GM18526 (cell line): ENCODE measurements around the gene IGFALS.

ENCODE experiments used
- POLR2A ChIP-seq: IDR thresholded peaks from 3 replicates; pipeline ENCODE4 v1.6.1; 2011; ENCODE audit not compliant: insufficient read length; ENCODE audit errors: extremely low read depth

The IGFALS gene

DNA sequence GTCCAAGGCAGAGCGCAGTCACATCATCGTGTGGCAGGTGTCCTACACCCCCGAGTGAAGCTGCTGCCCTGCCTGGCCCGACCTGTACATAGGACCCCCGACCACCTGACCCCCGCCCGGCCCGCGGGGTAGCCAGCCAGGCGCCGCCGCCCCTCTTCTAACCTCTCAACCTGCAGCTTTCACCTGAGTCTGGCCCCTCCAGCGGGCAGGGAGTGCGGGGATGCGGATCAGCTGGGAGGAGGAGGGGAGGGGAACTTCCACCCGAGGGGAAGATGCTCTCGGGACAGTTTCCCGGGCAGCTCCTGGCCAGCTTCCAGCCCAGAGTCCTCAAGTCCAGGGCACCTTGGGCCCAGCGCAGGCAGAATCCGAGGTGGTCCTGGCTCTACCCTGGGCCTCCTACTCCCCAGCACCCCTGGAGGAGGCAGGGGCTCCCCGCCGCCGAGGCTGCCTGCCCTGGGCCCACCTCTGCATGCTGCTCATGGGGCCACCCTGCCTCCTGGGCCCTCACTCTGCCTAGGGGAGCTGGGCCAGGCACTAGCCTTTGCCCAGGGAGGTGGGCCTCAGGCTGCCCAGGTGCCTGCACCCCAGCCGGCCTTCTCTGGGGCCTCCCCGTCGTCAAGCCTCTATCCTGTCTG lies 24.6 kb downstream of the IGFALS start:
- TF ChIP-seq POLR2A: no peak

DNA sequence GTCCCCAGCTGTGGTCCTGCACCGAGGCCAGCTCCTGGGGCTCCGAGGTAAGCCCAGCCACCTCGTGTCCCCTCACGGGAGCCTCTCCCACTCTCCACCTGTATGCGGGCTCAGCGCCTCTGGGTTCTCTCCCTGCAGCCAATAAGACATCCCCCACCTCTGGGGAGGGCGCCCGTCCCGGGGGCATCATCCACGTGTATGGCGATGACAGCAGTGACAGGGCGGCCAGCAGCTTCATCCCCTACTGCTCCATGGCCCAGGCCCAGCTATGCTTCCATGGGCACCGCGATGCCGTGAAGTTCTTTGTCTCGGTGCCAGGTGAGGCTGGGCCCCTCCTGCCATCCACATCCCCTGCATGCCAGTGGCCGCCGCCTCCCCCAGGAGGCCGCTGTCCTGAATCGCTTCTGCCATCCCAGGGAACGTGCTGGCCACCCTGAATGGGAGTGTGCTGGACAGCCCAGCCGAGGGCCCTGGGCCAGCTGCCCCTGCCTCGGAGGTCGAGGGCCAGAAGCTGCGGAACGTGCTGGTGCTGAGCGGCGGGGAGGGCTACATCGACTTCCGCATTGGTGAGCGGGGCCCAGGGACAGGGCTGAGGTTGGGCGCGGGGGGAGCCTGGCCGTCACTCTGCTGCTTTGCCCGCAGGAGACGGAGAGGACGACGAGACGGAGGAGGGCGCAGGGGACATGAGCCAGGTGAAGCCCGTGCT lies 25.3 kb downstream of the IGFALS start:
- TF ChIP-seq POLR2A: no peak

DNA sequence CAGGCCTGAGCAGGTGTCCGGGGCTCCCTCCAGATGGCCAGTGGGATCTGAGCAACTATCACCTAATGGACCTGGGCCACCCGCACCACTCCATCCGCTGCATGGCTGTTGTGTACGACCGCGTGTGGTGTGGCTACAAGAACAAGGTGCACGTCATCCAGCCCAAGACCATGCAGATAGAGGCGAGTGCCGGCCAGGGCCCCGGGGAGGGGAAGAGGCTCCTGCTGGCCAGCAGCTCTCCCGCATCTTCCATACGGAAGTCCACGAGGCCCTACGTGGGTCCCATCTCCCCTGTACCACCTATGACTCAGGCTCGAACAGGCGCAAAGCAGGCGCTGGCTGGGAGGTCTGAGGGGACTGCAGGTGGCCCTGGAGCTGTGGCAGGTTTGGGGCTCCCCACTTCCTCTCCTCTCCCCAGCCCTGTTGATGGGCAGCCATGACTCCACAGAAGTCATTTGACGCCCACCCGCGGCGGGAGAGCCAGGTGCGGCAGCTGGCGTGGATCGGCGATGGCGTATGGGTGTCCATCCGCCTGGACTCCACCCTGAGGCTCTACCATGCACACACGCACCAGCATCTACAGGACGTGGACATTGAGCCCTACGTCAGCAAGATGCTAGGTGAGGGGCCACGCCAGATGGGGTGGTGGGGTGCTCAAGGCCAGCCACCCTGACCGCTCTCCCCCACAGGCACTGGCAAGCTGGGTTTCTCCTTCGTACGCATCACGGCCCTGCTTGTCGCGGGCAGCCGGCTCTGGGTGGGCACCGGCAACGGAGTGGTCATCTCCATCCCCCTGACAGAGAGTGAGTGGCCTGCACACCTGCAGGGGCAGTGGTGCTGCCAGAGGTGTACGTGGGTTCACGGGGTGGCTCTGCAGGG lies 26.1 kb downstream of the IGFALS start:
- no peak for TF ChIP-seq POLR2A

DNA sequence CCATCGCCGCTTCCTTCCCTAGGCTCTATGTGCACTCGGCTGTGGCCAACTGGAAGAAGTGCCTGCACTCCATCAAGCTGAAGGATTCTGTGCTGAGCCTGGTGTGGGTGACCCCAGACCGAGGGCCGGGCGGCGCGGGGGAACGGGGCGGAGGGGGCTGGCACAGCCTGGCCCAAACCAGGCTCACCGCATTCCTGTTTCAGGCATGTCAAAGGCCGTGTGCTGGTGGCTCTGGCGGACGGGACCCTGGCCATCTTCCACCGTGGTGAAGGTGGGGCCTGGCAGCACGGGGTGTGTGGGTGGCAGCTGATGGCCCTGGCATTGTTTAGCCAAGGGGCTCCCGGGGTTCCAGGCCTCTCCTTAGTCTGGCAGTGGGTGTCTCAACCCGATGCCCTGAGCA lies 26.8 kb downstream of the IGFALS start:
- no peak for TF ChIP-seq POLR2A

DNA sequence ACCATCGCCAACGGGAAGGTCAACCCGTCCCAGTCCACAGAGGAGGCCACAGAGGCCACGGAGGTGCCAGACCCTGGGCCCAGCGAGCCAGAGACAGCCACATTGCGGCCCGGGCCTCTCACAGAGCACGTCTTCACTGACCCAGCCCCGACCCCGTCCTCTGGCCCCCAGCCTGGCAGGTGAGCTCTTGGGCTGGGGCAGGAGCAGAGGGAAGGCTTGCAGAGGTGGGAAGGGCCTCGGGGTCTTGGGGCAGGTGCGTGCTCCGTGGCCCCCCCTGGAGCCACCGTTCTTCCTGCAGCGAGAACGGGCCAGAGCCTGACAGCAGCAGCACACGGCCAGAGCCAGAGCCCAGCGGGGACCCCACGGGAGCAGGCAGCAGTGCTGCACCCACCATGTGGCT lies 27.3 kb downstream of the IGFALS start:
- no peak for TF ChIP-seq POLR2A

DNA sequence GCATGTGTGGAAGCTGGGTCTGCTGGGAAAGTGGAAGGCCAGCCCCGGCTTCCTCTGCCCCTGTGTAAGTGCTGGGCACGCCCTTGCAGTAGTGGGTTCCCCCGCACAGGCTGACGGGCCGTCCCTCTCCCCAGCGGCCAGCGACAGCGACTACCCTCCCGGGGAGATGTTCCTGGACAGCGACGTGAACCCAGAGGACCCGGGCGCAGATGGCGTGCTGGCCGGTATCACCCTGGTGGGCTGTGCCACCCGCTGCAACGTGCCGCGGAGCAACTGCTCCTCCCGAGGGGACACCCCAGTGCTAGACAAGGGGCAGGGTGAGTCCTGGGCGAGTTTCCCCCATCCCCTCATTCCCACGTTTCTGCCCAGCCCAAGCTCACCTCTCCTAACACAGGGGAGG lies 27.7 kb downstream of the IGFALS start:
- no peak for TF ChIP-seq POLR2A

DNA sequence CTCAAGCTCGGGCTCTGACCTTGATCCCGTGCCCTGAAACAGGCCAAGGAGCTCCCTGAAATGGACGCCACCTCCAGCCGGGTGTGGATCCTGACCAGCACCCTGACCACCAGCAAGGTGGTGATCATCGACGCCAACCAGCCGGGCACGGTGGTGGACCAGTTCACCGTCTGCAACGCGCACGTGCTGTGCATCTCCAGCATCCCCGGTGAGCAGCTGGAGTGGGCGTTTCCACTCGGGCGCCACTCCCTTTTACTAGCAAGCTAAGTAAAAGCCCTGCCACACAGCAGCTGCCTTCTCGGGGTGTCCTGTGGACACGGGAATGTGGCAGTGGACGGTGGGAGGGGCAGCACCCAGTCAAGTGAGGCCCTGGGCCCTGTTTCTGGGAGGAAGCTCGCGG lies 28.5 kb downstream of the IGFALS start:
- no peak for TF ChIP-seq POLR2A

DNA sequence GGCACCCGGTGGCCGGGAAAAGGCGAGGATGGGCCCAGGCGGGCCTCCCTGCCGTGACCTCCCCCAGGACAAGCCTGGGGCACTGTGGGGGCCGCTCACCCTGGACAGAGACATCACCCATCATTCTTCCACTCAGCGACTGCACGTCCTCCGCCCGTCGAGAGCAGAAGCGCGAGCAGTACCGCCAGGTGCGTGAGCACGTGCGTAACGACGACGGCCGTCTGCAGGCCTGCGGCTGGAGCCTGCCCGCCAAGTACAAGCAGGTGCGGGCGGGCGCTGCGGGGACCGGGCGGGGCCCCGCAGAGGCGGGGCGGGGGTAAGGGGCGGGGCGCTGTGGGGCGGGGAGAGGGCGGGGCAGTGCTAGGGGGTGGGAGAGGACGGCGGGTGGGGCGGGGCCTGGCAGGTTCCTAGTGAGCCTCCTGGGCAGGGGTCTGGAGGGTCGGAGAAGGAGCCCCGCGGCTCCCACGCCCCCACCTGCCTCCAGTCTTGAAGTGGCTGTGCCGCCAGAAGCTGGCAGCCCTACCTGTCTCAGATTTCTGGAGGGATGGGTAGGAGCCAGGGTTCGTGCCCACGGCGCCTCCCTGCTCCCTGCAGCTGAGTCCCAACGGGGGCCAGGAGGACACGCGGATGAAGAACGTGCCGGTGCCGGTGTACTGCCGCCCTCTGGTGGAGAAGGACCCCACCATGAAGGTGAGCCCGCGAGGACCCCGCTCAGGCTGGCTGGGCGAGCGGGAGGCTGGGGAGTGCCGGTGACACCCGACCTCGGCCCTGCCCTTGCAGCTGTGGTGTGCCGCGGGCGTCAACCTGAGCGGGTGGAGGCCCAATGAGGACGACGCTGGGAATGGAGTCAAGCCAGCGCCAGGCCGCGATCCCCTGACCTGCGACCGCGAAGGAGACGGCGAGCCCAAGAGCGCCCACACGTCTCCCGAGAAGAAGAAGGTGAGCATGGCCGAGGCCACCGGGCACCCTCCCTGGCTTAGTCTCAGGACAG lies 29.7 kb downstream of the IGFALS start:
- no peak for TF ChIP-seq POLR2A

DNA sequence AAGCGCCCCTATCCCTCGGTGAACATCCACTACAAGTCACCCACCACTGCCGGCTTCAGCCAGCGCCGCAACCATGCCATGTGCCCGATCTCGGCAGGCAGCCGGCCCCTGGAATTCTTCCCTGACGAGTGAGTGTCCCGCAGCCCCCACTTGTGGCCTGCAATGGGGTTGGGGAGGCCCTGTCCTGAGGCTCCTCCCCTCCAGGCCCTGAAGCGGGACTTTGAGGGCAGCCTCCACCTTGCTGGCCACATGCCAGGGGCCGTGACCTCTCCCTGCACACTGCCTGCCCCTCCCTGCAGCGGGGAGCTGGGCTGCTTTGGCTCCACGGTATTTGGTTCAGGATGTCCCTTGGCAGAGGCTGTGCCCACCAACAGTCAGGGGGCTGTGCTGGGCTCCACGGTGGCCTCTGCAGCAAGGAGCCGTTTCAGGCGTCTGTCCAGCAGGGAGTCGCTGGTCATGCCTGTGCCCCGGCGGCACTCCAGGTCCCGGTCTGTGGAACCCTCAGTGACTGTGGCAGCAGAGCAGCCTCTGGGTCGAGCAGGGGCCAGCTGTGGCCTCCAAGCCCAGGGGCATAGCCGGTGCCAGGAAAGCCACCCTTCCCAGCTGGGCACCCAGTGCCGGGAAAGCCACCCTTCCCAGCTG lies 30.5 kb downstream of the IGFALS start:
- no peak for TF ChIP-seq POLR2A

DNA sequence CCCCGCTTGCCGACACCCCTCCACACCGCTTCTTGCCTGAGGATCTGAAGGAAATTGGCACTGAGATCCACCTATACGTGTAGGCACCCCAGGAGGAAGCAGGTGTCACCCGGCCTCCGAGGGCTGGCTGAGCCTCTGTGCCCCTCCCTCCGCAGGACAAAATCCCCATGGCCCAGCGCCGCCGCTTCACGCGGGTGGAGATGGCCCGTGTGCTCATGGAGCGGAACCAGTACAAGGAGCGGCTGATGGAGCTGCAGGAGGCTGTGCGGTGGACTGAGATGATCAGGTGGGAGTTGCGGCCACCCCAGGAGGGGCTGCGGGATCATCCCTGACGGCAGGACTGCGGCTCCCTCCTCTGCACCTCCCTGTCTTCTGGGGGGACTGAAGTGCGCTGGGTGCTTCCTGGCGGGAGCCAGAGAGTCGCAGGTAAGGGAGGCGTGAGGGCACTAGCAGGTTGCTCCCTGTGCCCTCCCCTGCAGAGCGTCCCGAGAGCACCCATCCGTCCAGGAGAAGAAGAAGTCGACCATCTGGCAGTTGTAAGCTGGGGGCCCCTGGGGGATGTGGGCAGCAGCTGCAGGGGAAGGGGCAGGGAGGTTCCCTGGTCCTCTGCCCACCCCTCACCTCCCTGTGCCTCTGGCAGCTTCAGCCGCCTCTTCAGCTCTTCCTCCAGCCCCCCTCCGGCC lies 31.2 kb downstream of the IGFALS start:
- TF ChIP-seq POLR2A: no peak

DNA sequence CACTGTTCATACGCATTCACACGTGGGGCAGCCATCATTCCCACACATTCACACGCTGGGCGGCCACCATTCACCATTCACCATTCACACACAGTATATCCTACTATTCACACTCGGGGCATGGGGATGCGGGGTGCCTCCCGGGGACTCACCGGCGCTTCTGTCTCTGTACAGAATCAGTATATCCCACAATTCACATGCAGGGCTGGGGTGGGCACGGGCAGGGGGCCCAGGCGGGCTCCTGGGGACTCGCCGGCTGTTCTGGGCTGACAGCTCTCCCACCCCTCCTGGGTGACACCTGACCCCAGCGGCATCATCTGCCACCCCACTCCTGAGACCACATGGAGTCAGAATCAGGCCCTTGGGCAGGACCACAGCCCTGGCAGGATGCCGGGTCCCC lies 31.8 kb downstream of the IGFALS start:
- no peak for TF ChIP-seq POLR2A

DNA sequence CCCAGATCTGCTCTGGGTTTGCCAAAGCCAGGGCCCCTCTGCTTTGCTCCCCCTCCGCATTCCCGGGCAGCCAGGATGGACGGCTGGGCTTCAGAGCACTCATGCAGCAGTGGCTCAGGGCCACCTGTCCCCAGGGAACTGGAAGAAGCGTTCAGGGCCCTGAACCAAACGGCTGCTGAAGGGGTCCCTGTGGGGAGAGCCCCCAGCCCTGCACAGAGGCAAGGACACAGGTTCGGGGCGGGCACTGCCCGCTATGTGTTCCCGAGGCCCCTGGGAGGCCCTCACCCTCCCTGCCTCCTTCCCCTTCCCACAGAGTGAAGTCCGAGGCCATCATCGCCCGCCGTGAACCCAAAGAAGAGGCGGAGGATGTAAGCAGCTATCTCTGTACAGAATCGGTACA lies 32.6 kb downstream of the IGFALS start:
- TF ChIP-seq POLR2A: no peak

DNA sequence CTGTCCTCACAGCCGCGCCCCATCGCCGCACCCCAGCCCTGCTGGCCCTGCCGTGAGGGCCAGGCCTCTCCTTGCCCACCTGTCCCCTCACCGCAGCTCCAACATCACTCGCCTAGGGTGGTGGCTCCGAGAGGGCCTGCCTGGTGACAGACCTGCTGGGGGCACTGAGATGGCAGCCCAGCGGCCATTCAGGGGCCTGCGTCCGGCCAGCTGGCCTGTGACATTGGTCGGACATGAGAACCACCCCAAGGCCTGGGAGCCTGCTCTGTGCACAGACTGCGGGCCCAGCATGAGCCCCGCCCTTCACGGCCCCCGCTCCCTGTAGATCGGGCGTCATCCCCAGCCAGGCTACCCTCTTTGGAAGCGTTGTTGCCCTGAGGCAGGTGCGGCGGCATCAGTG lies 34.0 kb downstream of the IGFALS start:
- TF ChIP-seq POLR2A: no peak

DNA sequence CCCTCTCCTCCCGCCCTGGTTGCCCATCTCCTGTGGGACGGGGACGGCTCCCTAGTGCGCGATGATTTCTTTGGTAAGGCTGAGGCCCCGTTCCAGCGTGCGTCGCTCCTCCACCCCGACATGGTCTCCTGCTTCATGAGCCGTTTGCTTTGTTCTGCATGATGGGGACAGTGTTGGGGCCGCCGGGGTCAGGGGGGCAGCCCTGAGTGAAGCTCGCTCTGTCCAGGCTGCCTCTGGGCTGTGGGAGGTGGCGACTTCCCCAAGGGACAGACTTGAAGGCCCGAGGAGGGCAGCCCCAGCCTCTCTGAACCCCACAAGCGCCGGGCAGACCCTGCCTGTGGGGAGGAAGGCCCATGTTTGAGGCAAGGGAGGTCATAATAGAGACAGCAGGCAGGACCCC lies 34.6 kb downstream of the IGFALS start:
- TF ChIP-seq POLR2A: no peak
